Effector CD4-positive, alpha-beta T cell (primary cell): Measurements from ENCODE around the gene PHF14.

Source experiments
- DNase-seq: peaks from one replicate; pipeline ENCODE4 v3.0.0-alpha.2; 2020

Gene PHF14

DNA sequence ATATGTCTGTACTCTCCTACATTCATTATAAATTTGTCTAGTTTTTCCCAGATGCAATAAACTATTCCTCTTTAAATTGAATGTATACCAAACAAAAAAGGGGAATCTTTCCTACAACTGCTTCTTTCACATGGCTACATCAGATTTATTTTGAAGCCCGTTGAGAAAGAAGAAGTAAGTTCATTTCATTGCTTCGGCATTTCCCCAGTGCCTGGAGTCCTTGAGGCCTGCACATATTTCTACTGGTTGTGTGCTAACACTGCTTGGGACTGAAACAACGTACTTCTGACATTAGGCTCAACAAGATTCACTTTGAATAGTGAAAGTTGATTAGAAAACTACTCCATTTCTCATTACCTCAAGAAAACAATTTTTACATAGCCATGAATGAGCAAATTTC, 201.7 kb downstream of the PHF14 start:
- no peak for DNase-seq

DNA sequence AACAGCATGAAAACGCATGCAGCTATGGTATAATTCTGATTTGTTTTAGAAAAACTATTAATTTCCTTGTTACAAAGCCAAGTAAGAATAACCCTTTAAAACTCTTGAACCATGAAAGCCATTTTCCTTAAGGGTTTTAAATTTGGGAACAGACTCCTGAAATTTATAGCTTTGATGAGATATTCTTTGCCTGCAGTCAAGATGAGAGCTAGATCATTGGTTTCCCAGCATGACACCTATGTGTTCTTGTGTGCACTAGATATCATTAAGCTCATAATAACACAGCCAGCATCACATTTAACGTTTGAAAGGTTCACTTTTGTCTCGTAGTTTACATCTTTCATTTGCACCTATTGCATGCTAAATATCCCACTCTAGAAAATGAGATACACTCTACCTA, 202.2 kb downstream of the PHF14 start:
- DNase-seq: no peak

DNA sequence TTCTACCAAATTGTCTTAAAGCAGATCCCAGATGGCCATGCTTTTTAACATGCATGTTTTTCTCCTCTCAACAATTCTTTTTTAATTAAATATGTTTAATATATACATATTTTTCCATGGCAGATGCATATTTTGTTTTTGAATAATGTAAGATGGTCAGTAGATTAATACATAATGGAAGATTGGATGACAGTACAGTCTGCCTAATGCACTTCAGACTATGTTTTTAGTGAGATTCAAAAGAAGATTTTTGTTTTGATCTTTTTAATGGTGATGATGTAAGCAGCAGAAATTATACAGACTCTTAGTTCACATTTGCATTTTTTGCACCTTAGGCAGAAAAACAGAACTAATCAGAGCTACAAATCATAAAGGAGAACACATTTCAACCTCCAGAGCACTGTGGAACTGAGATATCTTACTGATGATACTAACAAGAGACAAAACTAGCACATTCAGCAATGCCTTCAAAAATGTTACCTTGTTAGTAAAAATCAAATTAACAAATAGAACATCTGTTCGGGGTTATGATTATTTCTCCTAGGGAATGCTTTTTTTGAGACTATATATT, 203.4 kb downstream of the PHF14 start:
- no peak for DNase-seq

DNA sequence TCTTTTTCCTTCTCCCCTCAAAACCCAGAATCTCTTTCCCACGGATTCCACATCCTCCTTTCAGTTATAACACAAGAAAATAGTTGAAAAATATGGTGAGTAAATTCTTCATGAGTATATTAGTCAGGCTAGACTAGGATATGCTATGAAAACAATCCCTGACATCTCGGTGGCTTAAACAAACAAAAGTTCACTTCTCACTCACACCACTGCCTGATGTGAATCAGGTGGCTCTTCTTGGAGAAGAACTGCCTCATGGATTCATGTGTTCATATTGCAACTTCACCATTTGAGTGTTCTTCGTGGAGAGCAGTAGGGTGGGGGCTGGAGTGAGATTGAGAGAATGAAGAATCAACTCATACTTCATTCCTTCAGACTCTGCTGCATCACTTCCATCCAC, 204.1 kb downstream of the PHF14 start:
- no peak for DNase-seq

DNA sequence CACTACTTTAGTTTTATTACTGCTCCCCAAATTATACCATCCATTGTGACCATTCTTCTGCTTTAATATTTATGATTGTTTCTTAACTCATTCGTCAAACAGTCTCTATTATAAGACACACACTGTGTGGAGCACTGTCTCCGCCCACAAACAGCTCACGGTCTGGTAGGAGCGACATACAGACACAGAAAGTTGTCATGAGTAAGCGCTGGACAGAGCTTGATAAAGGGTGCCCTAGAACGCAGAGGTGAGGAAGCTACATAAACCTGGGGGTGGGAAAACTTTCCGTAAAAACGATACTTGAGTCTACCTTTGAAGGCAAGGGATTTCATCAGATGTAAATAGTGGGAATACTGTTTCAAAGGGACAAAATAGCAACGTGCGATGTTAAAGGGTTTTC, 207.9 kb downstream of the PHF14 start:
- no peak for DNase-seq

DNA sequence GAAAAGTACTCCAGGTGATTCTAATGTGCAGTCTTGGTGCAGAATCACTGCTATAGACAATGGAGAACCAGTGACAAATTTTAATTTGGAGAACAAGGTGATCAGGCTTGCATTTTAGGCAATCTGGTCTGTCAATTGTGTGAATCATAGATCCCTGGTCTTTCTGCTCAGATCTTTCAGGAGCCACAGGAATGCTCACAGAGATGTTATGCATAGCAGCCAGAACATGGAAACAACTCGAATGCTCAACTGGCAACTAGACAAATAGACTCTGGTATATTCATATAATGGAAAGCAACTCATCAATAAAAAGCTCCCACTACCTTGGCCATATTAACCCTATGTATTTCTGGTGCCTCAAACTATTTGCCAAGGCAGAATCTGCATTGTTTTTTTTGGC, 209.1 kb downstream of the PHF14 start:
- DNase-seq: no peak

DNA sequence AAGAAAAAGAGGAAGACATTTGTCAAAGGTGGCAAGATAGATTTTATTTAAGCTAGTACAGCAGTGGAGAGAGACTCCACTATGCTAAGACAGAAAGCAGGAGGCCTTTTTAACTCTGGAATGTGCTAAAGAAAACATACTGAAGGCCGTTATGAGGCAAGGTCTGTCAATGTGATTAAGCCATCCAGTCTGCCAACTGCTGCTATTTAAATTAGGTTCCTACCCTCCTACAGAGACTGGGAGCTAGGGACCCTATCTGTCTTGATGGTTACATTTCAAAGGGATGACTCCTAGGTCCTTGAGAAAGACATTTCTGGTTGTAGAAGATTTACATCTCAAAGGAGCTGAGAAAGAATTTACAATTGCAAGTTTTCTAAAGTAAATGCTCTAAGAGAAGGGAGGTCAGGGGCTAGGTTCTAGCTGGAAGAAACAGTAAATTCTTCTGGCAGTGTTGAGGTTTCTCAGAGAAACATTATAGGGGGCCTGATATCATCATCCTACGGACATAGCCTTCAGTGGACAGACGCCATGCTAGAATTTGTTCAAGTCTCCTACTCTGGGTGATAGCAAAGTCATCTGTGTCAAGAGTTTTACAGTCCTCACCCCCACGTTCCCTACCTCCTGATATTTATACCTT, 211.6 kb downstream of the PHF14 start:
- no peak for DNase-seq

DNA sequence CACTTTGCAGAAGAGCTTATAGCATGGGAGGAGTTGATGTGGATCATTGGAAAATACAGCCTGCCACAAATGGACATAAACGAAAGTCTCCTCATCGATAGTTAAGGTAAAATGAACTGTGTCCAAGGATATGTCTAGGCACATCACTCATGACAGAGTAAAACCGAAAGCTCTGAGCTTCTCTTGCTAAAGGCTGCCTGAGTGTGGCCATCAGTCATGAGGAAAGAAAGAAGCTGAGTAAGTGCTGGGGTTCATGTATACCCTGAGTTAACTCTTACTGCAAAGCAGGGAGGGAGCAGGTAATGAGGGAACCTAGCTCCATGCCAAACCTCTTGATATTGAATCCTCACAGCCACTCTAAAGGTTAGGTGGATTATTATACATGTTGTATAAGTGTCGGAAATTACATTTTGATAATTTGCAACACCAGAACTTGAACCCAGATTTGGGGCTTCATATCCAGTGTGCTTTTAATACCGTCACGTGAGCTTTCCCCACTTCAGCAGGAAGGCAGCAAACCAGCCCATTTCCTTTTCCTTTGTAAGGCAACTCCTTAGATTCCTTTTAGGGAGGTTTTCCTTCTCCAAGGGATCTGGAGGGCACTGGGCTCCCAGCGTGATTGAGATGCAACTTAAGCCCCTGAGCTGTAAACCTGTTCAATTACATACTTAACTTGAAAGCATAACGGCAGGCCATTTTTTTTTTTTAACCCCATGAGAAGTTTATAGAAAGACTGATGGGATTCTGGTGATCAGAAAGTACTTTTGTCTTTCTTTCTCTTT, 215.0 kb downstream of the PHF14 start:
- no peak for DNase-seq

DNA sequence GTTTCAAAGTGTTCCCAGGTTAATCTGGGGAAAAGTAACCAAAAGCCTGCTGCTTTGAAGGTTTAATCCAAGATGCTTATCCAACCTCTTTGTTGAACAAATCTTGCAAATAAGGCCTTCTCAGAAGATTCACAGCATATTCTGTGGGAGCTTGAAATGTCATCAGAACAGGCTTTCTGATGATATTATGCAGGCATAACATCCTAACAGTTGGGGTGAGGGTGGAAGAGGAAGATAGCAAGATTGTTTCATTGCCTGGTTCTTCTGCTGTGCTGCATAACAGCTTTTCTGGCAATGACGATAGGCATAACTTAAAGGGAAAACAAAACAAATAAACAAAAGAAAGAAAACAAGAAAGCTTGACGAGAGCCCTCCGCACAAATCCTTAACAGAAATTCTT, 217.4 kb downstream of the PHF14 start:
- no peak for DNase-seq

DNA sequence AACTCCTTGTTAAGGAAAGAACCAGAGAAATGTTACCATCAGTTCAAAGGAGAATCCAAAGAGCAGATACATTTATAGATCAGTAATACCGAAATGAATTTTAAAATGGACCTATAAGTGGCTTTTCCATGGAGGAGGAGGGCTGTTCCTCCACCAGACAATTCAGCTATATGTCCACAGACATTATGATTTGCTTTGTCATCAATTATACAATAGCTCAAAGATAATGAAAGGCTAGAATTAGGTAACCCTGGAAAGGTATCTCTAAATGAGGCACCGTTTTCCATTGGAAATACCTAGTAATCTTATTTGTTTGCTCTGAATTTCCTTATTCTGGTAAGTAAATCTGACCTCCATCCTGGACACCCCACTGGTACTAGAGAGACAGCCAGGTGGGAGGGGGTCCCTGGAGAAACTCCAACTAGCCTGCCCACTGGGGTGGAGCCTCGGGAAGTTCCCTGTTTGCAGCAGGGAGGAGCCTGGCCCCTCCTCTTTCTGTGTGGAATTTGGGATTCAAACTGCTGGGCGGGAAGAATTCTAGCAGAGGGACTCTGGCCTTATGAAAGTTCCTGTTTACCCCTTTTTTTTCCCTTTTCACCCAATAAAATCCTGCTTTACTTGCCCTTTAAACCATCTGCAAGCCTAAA, 218.0 kb downstream of the PHF14 start:
- no peak for DNase-seq

DNA sequence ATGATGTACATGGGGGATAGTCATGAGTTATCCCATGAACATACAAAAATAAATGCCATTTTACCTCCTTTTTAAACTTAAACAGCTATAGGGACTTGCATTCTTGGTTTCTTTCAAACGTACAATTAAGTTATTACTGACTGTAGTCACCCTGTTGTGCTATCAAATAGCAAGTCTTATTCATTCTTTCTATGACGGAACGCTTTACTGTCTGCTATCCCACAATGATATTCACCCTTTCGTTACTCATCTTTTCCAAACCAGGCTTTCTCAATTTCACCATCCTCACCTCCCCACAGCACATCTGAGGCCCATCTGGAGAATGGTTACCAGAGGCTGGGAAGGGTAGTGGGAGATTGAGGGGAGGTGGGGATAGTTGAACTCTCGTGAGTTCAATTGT, 218.8 kb downstream of the PHF14 start:
- DNase-seq: no peak

DNA sequence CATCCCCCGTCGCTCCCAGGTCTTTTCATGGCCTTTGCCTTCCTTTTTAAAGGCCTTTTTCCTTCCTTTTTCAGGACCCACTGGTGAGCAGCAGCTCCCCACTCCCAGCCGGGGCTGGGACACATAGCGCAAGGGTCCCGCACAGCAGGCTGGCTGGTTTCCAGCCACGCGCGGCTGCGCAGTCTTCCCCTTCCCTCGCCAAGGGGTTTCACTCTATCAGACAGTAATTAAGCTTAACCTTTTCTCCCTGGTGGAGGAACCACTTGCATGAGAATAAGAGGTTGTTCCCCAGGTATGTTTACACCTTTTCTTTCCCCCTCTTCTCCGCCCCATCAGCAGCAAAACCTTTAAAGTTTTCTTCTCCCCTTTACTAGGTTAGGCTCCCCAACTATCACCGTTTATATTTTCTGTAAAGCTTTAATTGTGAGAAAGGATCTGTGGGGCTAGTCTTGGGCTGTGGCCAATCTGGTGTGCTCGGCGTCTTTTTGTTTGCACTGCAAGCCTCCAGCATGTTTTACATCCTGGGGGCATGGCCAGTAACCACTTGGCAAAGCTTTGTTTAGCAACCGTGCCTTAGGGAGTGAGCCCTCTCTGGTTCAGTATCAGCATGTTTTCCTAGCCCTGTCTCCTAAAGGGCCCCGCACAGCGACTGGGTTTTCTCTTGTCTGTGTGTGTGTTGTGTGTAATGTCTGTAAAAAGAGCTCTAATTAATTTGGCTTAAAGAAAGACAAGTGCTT, 219.6 kb downstream of the PHF14 start:
- DNase-seq: no peak

DNA sequence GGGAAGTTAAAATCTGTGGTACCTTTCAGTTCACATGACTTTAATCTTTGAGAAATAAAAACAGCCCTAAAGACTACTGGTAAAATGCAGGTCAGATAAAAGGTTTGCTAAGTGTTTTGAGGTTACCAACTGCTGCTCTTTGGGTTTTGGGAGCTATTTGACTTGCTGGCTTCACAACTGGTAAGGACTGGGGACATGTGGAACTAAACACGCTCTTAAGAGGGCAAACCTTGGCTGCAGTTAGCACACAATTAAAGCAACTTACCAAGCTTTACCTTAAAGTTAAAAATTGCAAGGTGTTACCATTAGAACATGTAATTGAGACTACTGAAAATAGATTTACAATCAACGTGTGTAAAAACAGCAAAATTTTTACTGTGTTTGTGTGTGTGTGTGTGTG, 220.2 kb downstream of the PHF14 start:
- no peak for DNase-seq

DNA sequence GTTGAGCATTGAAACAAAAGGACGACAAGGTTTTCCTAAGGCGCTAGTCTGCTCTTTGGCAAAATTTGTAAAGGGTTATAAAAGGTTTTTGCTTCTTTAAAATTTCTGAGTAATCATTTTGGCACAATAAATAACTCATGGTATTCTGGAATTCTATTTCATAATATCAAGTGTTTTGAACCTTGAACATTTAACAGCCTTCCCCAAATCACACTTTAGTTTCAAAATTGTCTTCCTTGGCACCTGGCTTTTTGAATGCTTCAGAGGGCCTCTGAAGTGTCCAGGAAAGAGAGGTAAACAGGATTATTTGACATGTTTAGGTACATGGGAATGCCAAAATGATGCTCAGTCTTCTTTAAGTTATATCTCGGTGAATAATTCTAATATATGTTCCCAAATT, 220.8 kb downstream of the PHF14 start:
- no peak for DNase-seq

DNA sequence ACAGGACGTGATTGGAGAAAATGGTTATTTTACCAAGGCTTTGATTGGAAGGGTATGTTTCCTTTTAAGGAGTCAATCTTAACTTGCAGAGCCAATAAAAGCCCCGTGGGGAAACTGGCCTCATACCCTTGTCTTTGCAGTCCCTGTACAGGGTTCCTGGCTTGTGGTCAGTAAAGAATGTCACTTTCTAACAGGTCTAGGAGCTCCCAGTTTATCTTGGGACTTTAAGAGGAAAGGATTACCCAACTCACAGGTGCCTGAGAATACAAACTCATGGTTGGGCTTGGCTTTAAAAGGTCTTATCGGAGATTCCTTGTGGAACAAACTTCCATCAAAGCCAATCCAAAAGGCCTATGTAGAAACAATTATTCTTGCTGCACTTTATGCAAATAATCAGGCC, 221.8 kb downstream of the PHF14 start:
- DNase-seq: no peak

DNA sequence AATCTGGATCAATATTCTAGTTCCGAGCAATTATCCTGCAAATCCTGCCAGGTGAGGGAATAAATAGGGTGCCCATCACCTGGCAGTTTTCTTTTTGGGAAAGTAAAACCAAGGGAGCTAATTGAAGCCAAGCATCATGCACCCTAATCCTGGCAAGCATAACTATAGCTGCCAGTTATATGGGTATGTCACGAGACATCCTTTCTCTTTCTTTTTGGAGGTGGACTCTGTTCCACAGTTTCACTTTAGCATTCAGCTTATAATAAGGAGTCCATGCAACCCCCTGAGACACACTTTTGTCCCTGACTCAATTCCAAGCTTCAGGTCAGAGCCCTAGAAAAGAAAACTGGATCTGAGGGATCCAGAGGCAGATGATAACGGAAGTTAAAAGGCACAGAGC, 222.5 kb downstream of the PHF14 start:
- DNase-seq: no peak

DNA sequence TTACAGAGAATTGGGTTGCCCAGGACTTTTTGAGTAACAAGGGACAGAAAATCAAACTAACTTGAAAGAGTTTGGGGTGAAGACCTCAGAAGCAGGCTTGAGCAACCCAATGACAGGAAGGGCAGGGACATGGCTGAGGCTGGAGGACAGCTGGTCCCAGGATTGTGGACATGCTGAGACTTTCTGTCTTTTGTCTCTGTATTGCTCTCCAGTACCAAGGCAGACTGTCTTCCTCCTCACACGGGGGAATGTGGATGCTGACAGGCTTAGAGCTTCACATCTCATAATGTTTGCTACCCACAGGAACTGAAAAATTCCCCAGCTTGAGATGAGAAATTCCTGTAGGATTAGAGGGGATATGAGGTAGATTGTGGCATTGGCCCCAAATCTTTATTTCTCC, 229.6 kb downstream of the PHF14 start:
- DNase-seq: no peak

DNA sequence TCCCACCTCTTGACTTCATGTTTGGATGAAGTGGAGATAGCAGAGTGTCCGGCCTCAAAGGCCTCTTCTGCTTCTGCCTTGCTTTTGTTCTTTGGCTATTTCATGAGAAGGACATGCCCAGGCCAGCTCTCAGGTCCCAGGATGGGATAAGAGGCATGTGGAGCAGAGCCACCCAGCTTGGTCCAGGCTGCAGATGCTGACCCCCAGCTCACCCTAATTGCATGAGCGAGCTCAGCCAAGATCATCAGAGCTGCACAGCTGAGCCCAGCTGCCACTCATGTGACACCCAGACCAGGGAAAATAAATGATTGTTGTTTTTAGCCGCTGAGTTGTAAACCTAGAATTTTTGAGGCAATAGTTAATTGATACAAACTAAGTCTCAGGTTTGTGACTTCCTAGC, 230.0 kb downstream of the PHF14 start:
- no peak for DNase-seq

DNA sequence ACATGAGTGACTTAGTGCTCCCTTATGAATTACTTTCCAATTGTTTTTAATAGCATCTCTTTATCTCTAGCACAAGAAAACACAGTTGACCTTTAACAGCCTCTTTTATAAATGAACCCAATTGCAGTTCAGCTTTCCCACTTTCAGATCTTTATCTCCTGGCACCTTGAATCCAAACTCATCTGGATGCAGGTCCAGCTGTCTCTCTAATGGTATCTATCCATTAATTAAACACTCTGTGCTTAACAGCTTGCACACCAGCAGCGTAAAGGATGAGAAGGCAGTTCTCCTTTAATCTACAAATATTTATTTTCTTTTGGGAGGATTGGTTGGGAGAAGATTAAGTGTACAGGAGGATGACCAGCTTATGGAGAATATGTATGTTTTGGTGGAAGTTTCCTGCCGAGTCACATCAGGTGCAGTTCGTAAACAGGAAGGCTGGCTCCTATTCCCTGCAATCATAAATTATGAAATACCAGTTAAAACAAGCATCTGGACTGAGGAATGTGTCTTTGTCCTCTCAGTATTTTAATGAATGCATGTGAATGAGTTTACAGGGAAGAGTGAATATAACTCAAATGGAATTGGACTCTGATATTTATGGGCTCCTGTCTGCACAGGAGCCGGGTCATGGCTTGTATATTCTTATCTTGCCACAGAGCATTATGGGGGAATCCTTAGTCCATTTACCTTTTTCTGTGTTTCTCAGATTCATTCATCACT, 232.7 kb downstream of the PHF14 start:
- DNase-seq: no peak

DNA sequence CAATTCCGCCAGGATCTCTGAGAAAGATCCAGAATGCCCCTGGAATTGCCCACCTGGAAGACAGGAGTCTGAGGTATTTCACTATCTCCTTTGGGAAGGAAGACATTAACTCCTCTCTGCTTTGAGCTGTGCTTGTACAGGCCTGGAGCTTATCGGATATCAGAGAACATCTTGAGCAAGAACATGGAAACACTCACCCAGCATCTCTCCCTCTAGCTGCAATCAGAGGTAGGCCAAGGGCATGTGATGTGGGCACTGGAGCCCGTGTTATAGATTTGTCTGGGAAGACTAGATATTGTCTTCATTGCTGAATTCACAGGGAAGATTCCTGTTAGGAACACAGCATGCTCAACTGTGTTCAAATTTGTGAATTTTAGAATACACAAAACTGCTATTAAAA, 233.9 kb downstream of the PHF14 start:
- DNase-seq: no peak

DNA sequence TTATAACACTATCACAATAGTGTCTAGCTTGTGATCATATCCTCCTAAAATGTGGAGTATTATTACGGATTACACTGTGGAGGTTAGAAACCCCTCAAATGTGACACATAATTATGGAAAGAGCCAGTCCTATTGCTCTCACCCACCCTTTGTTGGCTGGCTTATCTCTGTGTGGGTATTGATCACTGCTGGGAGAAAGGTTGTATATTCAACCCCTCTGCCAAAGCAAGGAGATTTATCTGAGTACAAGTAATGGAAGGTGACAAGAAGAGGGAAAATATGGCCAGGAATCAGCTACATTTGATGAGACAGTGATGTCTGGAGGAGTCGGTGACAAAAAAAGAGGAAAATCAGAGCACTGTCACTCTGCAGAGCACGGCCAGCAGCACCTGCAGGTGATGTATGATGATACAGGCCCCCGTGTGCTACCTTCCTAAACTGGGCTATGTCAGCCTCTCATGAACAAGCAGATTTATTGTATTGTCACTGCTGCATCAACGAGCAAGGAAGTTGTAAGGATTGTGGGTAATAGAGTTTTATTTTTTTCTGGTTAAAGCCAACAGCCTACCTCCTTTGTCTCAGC, 235.3 kb downstream of the PHF14 start:
- DNase-seq: no peak

DNA sequence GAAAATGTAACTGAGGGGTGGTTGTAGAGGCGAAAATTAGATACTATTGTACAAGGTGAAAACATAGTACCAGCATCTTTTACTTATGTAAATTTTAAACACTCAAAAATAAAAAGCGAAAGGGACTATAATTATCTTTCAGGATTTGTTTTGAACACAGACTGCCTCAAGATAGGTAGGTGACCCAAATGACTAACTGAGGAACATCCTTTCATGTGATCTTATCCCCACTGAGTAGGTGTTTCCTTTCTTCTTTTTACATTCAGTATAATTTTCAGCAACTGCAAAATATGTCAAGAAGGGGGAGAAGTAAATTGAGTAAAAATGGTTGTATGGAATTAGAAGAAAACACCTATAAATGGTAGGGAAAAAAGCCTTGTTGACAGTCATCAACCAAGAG, 236.7 kb downstream of the PHF14 start:
- DNase-seq: no peak
